Panc1 (cell line): ENCODE data around the gene SETD5. TPM values are rescaled to one million over a fixed set of nuclear protein-coding genes. Genes with fewer than 3 reads are reported as not detected.
"Not testable (repeated sequence)": the region's sequence is repeated elsewhere in the genome, so short reads cannot be mapped to it uniquely, and the experiment has no call there.

Experiments
- ATAC-seq: fragments of 200-7000 bp; cut with Tn5 transposase; 2 replicates; pipeline ENCODE4 v1.9.1; 2020; ENCODE audit warnings: mild to moderate bottlenecking, moderate library complexity
- BruUV-seq: library from RNA; stranded (reverse); fragments of 400-500 nt; replicated peaks from 2 replicates; lab custom pipeline; 2021; lab: Mats Ljungman, UMichigan
- CTCF ChIA-PET: fragments of 300-600 bp; sonication (Branson Sonifier 250); formaldehyde crosslinking; loops from one replicate; lab custom pipeline; 2022; ENCODE audit warnings: antibody characterized with exemption; lab: Charles Lee
- POLR2A ChIA-PET: fragments of 300-600 bp; sonication (Branson Sonifier 250); formaldehyde crosslinking; loops from one replicate; lab custom pipeline; 2022; ENCODE audit warnings: antibody characterized with exemption; lab: Charles Lee
- DNase-seq: peaks from one replicate; pipeline ENCODE4 v3.0.0-alpha.2; 2010; ENCODE audit warnings: low read depth, low spot score
- H3K27ac ChIP-seq: 2 replicates; pipeline ENCODE4 v1.5.1; 2011; ENCODE audit warnings: mild to moderate bottlenecking, low read length, inconsistent platforms
- H3K27me3 ChIP-seq: fragments of 200-500 bp; sonication (Bioruptor generic); 2 replicates; pipeline ENCODE4 v1.6.0; 2014; ENCODE audit warnings: low read length, inconsistent platforms; ENCODE audit not compliant: control insufficient read depth, insufficient read depth
- H3K36me3 ChIP-seq: fragments of 200-500 bp; sonication (Bioruptor generic); 2 replicates; pipeline ENCODE4 v1.5.1; 2014; ENCODE audit warnings: inconsistent platforms, mild to moderate bottlenecking, low read length, moderate library complexity; ENCODE audit not compliant: control insufficient read depth, insufficient read depth
- H3K4me1 ChIP-seq: 2 replicates; pipeline ENCODE4 v1.5.1; 2011; ENCODE audit warnings: inconsistent platforms, mild to moderate bottlenecking, low read length, moderate library complexity; ENCODE audit not compliant: control insufficient read depth, insufficient read depth
- H3K4me3 ChIP-seq, 2 experiments: 2 replicates each; pipeline ENCODE4 v1.5.1; 2011 to 2012; ENCODE audit warnings: low read depth in 2 of 2, low read length in 2 of 2, mild to moderate bottlenecking in 2 of 2, inconsistent platforms in 1 of 2, moderate library complexity in 1 of 2
- H3K9me3 ChIP-seq: fragments of 200-500 bp; sonication (Bioruptor generic); 2 replicates; pipeline ENCODE4 v1.5.1; 2014; ENCODE audit warnings: low read depth, mild to moderate bottlenecking, inconsistent platforms, low read length, moderate library complexity; ENCODE audit not compliant: control insufficient read depth, insufficient read depth
- CTCF ChIP-seq: fragments of 450-650 bp; IDR thresholded peaks from 2 replicates; pipeline ENCODE4 v1.5.1; 2017; ENCODE audit warnings: mild to moderate bottlenecking
- POLR2AphosphoS5 ChIP-seq: IDR thresholded peaks from 2 replicates; pipeline ENCODE4 v1.6.1; 2012; ENCODE audit warnings: mild to moderate bottlenecking, low read depth, low read length, moderate library complexity
- REST ChIP-seq, 2 experiments: IDR thresholded peaks; 2 replicates each; pipeline ENCODE4 v1.6.1; 2011 to 2012; ENCODE audit warnings: low read depth in 2 of 2, control low read depth in 1 of 2, low read length in 1 of 2, mild to moderate bottlenecking in 1 of 2, moderate library complexity in 1 of 2; ENCODE audit not compliant: insufficient read depth in 1 of 2
- SIN3A ChIP-seq: IDR thresholded peaks from 2 replicates; pipeline ENCODE4 v1.6.1; 2012; ENCODE audit warnings: low read depth, mild to moderate bottlenecking, low read length, moderate library complexity, borderline replicate concordance; ENCODE audit not compliant: insufficient read depth
- TCF7L2 ChIP-seq: IDR thresholded peaks from 2 replicates; pipeline ENCODE4 v1.6.1; 2011; ENCODE audit warnings: mild to moderate bottlenecking, low read depth, low read length, inconsistent platforms
- in situ Hi-C: cut with HindIII; loops from 2 replicates; pipeline ENCODE4 v1.10.0; 2016; ENCODE audit warnings: low sequenced_read_pairs, low pct_unique_long_range_greater_than_20kb
- intact Hi-C: fragments of 100-400 bp; cut with micrococcal nuclease; formaldehyde crosslinking; loops from one replicate; pipeline ENCODE4 v1.10.0; 2022; ENCODE audit not compliant: unreplicated experiment
- total RNA-seq: library from RNA; stranded (reverse); gene quantifications from one replicate; pipeline ENCODE4 v1.2.1, GENCODE V29; 2021; ENCODE audit not compliant: unreplicated experiment

SETD5 gene
- total RNA-seq, 1 experiment from 2014 or later = 69.4 TPM

DNA sequence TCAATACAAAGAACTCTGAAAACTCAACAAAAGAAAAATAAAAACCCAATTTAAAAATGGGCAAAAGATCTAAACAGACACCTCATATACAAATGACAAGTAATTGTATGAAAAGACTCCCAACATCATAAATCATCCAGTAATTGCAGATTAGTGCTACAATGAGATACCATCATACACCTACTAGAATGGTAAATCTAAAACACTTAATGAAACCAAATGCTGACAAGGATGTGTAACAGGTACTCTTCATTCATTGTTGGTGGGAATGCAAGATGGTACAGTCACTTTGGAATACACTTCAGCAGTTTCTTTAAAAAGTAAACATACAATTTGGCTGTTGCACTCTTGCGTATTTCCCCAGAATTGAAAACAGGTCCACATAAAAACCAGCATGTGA is 87.8 kb downstream of the SETD5 start:
- Histone ChIP-seq H3K27ac (no peak overlapping the region), H3K9me3 (no peaks in the 10 kb centered on the region), H3K4me1 (no peaks in the 10 kb centered on the region), H3K36me3 (peaks cover 8% of the 10 kb centered on the region; the same call in 1 of the 2 replicates), H3K27me3 (no peaks in the 10 kb centered on the region), H3K4me3 (no peak overlapping the region)
- intact Hi-C loops (no loop called here), in situ Hi-C loops (no loop called here)
- ChIA-PET CTCF (no interaction called here), POLR2A (no interaction called here)
- ATAC-seq = no peak
- TF ChIP-seq SIN3A (no peak), POLR2AphosphoS5 (no peak)
- DNase-seq = no peak
- TSS peak; percentile 27 for BruUV-seq

- no TSS peak for BruUV-seq
- no peaks in the 10 kb centered on the region for H3K36me3 ChIP-seq
- no peak overlapping the region for H3K4me3 ChIP-seq
- DNase-seq (no peak), ATAC-seq (no peak)
- no peaks in the 10 kb centered on the region for H3K9me3 ChIP-seq
- TF ChIP-seq TCF7L2 (no peak), POLR2AphosphoS5 (no peak), SIN3A (no peak), CTCF (no peak), REST (IDR thresholded peaks at IDR 0.05; ENCODE audit: insufficient read depth in 1 of 2, low read depth in 2 of 2, low read length in 1 of 2) (no peak)
- ChIA-PET CTCF (interaction anchor here (0.7 kb wide), 1 partner anchor 11 kb away, joined by 3 read pairs; no protein-coding TSS in a partner anchor), POLR2A (no interaction called here)
- in situ Hi-C loops = no loop called here
- H3K27ac ChIP-seq = no peak overlapping the region
- H3K27me3 ChIP-seq = no peaks in the 10 kb centered on the region
- H3K4me1 ChIP-seq = no peaks in the 10 kb centered on the region
- intact Hi-C loops = no loop called here
Observed at GRCh38 chr3:9491506-9491905, 94.1 kb downstream of the SETD5 start.

GRCh38 chr3:9494036-9494435 is 96.6 kb downstream of the SETD5 start:
- H3K27ac ChIP-seq, H3K36me3 ChIP-seq, CTCF ChIA-PET, POLR2A ChIA-PET, H3K27me3 ChIP-seq, BruUV-seq, H3K4me1 ChIP-seq, H3K4me3 ChIP-seq, in situ Hi-C loops, intact Hi-C loops, ATAC-seq, H3K9me3 ChIP-seq, DNase-seq: not testable (repeated sequence)
